HUES6 (cell line): ENCODE data around the gene CTNNB1.
"Not testable (repeated sequence)": the region's sequence is repeated elsewhere in the genome, so short reads cannot be mapped to it uniquely, and the experiment has no call there.

ENCODE experiments used
- H3K27ac ChIP-seq: 2 replicates; pipeline ENCODE4 v1.7.0; 2013; ENCODE audit warnings: low read depth, mild to moderate bottlenecking, low read length, inconsistent platforms
- H3K27me3 ChIP-seq: 2 replicates; pipeline ENCODE4 v1.6.1; 2013; ENCODE audit warnings: low read length; ENCODE audit not compliant: control insufficient read depth, insufficient read depth
- H3K36me3 ChIP-seq: 2 replicates; pipeline ENCODE4 v1.6.1; 2013; ENCODE audit warnings: low read length; ENCODE audit not compliant: control insufficient read depth, insufficient read depth
- H3K4me1 ChIP-seq: 2 replicates; pipeline ENCODE4 v1.6.1; 2013; ENCODE audit warnings: low read length; ENCODE audit not compliant: control insufficient read depth, insufficient read depth
- H3K4me3 ChIP-seq: 2 replicates; pipeline ENCODE4 v1.5.1; 2013; ENCODE audit warnings: low read depth, low read length
- H3K9ac ChIP-seq: one replicate; pipeline ENCODE4 v1.6.1; 2013; ENCODE audit warnings: mild to moderate bottlenecking, low read length
- H3K9me3 ChIP-seq: 2 replicates; pipeline ENCODE4 v1.6.1; 2013; ENCODE audit warnings: low read depth, low read length; ENCODE audit not compliant: control insufficient read depth, insufficient read depth

CTNNB1 gene

GRCh38 chr3:41259449-41260062 lies 60.3 kb downstream of the CTNNB1 start:
- no peaks in the 10 kb centered on the region for H3K9me3 ChIP-seq
- H3K27me3 ChIP-seq, result no peaks in the 10 kb centered on the region
- H3K36me3 ChIP-seq, result no peaks in the 10 kb centered on the region
- H3K27ac ChIP-seq, result no peak overlapping the region
- H3K9ac ChIP-seq, result no peak overlapping the region
- no peaks in the 10 kb centered on the region for H3K4me1 ChIP-seq
- H3K4me3 ChIP-seq, result no peak overlapping the region

DNA sequence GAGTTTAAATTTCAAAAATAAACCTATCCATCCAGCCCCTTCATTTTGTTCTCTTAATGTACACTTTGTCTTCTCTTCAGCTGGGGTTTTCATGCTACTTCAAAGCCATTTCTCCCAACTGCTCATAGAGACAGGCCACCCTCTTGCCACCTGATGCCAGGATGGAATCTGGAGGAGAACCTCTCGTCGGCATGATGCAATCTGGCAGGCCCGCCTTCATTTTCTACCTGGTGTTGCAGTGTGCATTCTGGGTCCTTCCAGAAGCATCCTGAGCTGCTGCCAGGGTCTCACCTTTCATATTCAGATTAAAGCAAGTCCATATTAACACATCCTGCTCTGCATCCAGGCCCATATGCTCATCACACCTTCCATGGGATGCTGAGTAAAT lies 60.8 kb downstream of the CTNNB1 start:
- no peak overlapping the region for H3K4me3 ChIP-seq
- H3K27me3 ChIP-seq, result no peaks in the 10 kb centered on the region
- no peak overlapping the region for H3K27ac ChIP-seq

DNA sequence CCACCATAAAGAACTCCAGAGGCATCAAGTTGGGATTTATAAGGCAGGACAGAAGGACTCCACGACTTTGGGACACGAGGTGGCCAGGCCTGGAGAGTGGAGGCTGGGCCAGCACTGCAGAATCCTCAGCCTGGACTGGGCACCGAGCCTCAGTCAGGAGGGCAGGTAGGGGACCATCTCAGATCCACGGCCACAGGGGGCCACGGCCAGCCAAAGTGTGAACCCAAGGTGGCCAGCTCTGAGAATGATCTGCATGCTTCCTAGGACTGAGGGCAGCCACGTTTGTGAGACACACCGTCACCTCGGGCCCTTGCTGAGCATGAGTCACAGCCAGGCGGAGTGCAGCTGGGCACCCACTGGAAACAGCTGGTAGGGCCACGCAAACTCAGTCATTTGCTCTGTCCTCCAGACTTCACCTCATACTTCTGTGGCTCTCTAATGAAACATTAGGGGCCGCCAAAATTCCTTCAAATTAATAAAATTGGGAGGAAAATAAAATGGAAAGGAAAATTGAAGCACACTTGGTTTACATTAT lies 65.8 kb downstream of the CTNNB1 start:
- H3K27ac ChIP-seq, result no peak overlapping the region
- H3K27me3 ChIP-seq, result no peaks in the 10 kb centered on the region
- peaks cover 4% of the 10 kb centered on the region; the same call in 1 of the 2 replicates for H3K4me1 ChIP-seq
- H3K9ac ChIP-seq, result no peak overlapping the region
- no peaks in the 10 kb centered on the region for H3K9me3 ChIP-seq
- H3K4me3 ChIP-seq, result no peak overlapping the region
- H3K36me3 ChIP-seq, result no peaks in the 10 kb centered on the region

More for the DNA sequence above, 60.8 kb downstream of the CTNNB1 start:
- Histone ChIP-seq H3K9ac (no peak overlapping the region), H3K9me3 (no peaks in the 10 kb centered on the region), H3K4me1 (no peaks in the 10 kb centered on the region), H3K36me3 (no peaks in the 10 kb centered on the region)

DNA sequence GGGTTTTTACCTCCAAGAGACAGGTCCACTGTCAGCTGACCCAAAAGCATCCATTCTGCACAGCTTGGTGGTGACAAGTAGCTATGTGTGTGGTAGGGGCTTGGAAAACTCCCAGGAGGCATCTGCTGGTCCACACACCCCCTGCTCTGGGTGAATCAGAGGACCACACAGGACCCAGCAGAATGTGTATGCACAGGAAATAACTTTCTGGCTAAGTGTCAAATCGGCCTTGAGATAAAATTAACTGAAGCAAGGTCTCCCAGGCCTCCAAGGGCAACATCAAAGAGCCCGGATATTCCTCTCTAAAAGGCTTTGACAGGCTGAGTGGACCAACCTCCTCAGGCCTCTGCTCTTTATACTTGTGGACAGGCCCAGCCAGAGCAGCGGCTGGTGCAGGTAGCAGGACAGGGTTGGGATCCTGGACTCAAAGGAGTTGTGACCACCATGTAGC lies 66.5 kb downstream of the CTNNB1 start:
- Histone ChIP-seq H3K36me3 (no peaks in the 10 kb centered on the region), H3K27ac (no peak overlapping the region), H3K4me3 (no peak overlapping the region), H3K9ac (no peak overlapping the region), H3K9me3 (no peaks in the 10 kb centered on the region), H3K27me3 (no peaks in the 10 kb centered on the region), H3K4me1 (peaks cover 4% of the 10 kb centered on the region; the same call in 1 of the 2 replicates)

DNA sequence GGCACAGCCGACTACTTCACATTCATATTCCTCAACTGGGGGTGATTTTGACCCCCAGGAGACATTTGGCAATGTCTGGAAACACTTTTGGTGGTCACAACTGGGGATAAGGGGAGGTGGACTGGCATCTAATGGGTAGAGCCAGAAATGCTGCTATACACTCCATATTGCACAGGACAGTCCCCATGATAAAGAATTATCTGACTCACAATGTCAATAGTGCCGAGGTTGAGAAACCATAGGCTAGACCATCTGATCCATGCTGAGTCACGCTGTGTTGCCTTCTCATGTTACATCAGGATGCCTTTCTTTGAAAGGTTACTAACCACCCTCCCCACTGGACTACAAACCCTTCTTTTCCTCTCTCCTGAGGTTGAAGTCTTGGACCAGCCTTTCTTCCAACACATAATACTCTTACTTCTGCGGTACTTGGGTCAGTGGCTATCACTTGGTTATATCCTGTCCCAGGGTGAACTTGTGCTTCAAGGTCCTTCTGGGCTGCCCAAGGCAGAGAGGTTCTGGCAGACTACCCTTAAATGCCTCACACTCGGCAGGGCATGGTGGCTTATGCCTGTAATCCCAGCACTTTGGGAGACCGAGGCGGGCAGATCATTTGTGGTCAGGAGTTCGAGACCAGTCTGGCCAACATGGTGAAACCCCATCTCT lies 68.8 kb downstream of the CTNNB1 start:
- Histone ChIP-seq H3K9me3 (no peaks in the 10 kb centered on the region; the same call in 1 of the 2 replicates), H3K9ac (no peak overlapping the region), H3K36me3 (no peaks in the 10 kb centered on the region), H3K4me3 (no peak overlapping the region), H3K27ac (no peak overlapping the region), H3K4me1 (peaks cover 4% of the 10 kb centered on the region; the same call in 1 of the 2 replicates), H3K27me3 (no peaks in the 10 kb centered on the region)

- Histone ChIP-seq H3K4me1 (peaks cover 4% of the 10 kb centered on the region; the same call in 1 of the 2 replicates), H3K27me3 (no peaks in the 10 kb centered on the region), H3K27ac (no peak overlapping the region), H3K36me3 (no peaks in the 10 kb centered on the region), H3K9ac (no peak overlapping the region), H3K9me3 (peaks cover 3% of the 10 kb centered on the region; the same call in 1 of the 2 replicates), H3K4me3 (no peak overlapping the region)
Measured at GRCh38 chr3:41272667-41273066, 73.4 kb downstream of the CTNNB1 start.

DNA sequence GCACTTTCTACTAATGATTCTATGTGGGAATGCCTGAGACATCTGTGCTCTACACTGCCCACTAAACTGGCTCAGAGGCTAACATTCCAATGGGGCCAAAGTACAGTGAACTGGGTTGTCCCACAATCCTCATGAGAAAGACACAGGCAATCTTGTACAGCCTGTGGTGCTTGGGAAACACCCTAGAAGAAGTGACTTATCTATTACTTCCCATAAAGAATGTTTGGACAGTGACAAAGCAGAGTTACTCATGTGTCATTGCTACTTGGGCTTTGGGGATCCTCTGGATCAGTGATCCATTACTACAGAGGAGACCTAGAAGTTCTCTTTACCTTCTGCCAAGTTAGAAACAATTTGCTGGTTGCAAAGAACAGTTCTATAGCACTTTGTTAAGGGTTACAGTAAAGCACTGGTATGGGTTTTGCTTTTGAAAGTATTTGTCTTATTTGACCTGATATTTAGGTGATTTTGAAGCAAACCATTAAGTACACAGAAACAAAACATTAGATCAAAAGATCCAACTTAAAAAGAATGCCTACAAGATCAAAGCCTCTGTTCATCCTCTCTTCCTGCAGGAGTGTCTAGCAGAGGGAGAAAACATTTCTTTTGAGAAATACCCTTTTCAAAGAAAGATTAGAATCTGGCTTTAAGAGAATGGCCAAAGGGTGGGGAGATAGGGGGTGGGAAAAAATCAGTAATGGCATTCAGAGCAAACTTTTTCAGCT lies 75.8 kb downstream of the CTNNB1 start:
- Histone ChIP-seq H3K36me3 (no peaks in the 10 kb centered on the region), H3K27ac (no peak overlapping the region), H3K4me1 (peaks cover 7% of the 10 kb centered on the region), H3K4me3 (no peak overlapping the region), H3K27me3 (no peaks in the 10 kb centered on the region), H3K9ac (no peak overlapping the region), H3K9me3 (peaks cover 3% of the 10 kb centered on the region; the same call in 1 of the 2 replicates)

DNA sequence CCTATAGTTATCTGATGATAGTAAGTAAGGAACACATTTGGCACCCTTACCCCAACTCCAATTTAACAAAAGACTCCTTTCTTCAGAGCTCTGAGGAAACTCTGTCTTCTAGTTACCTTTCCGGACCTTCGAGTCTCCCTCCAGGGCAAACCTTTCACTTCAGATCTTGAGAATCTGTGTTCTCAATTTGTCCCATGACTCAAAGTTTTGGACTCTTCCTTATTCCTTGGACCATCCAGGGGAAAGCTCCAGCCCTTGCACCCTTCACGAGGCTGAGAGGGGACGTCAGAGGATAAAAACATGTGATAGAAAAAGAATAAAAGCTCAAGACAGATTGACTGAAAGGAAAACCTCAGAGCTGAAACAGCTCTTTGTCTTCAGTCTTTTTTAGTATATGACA lies 76.9 kb downstream of the CTNNB1 start:
- peaks cover 3% of the 10 kb centered on the region; the same call in 1 of the 2 replicates for H3K9me3 ChIP-seq
- no peak overlapping the region for H3K27ac ChIP-seq
- H3K27me3 ChIP-seq, result no peaks in the 10 kb centered on the region
- H3K4me1 ChIP-seq, result peaks cover 7% of the 10 kb centered on the region
- H3K9ac ChIP-seq, result no peak overlapping the region
- H3K36me3 ChIP-seq, result no peaks in the 10 kb centered on the region
- no peak overlapping the region for H3K4me3 ChIP-seq

GRCh38 chr3:41277790-41278465 lies 78.6 kb downstream of the CTNNB1 start:
- Histone ChIP-seq H3K4me1 (peaks cover 7% of the 10 kb centered on the region), H3K36me3 (no peaks in the 10 kb centered on the region), H3K9me3 (peaks cover 3% of the 10 kb centered on the region; the same call in 1 of the 2 replicates), H3K9ac (no peak overlapping the region), H3K27me3 (no peaks in the 10 kb centered on the region), H3K4me3 (no peak overlapping the region), H3K27ac (no peak overlapping the region)

- not testable (repeated sequence) for H3K36me3 ChIP-seq, H3K27me3 ChIP-seq, H3K4me1 ChIP-seq, H3K4me3 ChIP-seq, H3K9me3 ChIP-seq, H3K27ac ChIP-seq, H3K9ac ChIP-seq
Measured at GRCh38 chr3:41284934-41285333, 85.6 kb downstream of the CTNNB1 start.
